ES-I3 (cell line): ENCODE measurements around the gene GMPR.

Experiments
- H3K36me3 ChIP-seq: 2 replicates; pipeline ENCODE4 v1.6.1; 2013; ENCODE audit warnings: mild to moderate bottlenecking, low read length, control low read depth, moderate library complexity; ENCODE audit not compliant: insufficient read depth
- H3K4me1 ChIP-seq: 2 replicates; pipeline ENCODE4 v1.6.1; 2013; ENCODE audit warnings: mild to moderate bottlenecking, control low read depth, low read length; ENCODE audit not compliant: insufficient read depth
- H3K9ac ChIP-seq: 2 replicates; pipeline ENCODE4 v1.6.1; 2013; ENCODE audit warnings: low read depth, mild to moderate bottlenecking, low read length, moderate library complexity
- H3K9me3 ChIP-seq: 2 replicates; pipeline ENCODE4 v1.6.1; 2013; ENCODE audit warnings: mild to moderate bottlenecking, low read length, moderate library complexity; ENCODE audit not compliant: control insufficient read depth, insufficient read depth

The GMPR gene

GRCh38 chr6:16302721-16303552 lies 64.5 kb downstream of the GMPR start:
- Histone ChIP-seq H3K9me3 (no peaks in the 10 kb centered on the region), H3K9ac (peak overlapping the region; percentile 14; the same call in 1 of the 2 replicates), H3K36me3 (no peaks in the 10 kb centered on the region), H3K4me1 (peaks cover 24% of the 10 kb centered on the region)

GRCh38 chr6:16305246-16305725 lies 66.9 kb downstream of the GMPR start:
- Histone ChIP-seq H3K36me3 (no peaks in the 10 kb centered on the region), H3K9ac (no peak overlapping the region), H3K9me3 (no peaks in the 10 kb centered on the region)

DNA sequence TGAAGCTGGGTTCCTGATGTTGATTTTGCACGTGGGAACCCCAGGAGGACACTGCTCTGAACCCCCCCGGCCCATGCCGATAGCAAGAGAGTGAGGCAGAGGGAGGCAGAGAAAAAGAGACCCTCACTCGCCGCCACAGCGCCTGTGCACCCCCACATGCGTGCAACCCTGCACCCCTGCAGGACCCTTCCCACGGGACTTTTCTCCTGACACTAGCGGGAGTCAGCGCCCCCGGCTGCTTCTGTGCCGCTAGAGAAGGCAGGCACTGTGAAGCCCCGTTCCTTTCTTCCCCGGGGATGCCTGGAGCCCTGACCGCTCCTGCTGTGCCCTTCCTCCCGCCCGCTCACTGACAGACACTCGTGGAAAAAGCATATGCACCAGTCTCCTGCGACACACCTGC lies 67.4 kb downstream of the GMPR start:
- H3K36me3 ChIP-seq, result no peaks in the 10 kb centered on the region
- H3K9me3 ChIP-seq, result no peaks in the 10 kb centered on the region
- H3K4me1 ChIP-seq, result peaks cover 24% of the 10 kb centered on the region
- H3K9ac ChIP-seq, result no peak overlapping the region

More at GRCh38 chr6:16305246-16305725, 66.9 kb downstream of the GMPR start:
- peaks cover 24% of the 10 kb centered on the region for H3K4me1 ChIP-seq

GRCh38 chr6:16306334-16306733 lies 67.9 kb downstream of the GMPR start:
- H3K36me3 ChIP-seq, result no peaks in the 10 kb centered on the region
- H3K4me1 ChIP-seq, result peaks cover 24% of the 10 kb centered on the region
- H3K9ac ChIP-seq, result no peak overlapping the region
- H3K9me3 ChIP-seq, result no peaks in the 10 kb centered on the region

GRCh38 chr6:16311763-16312162 lies 73.4 kb downstream of the GMPR start:
- Histone ChIP-seq H3K9ac (no peak overlapping the region), H3K4me1 (peaks cover under 1% of the 10 kb centered on the region; the same call in 1 of the 2 replicates), H3K36me3 (no peaks in the 10 kb centered on the region), H3K9me3 (no peaks in the 10 kb centered on the region)

- H3K9ac ChIP-seq, result no peak overlapping the region
- H3K9me3 ChIP-seq, result no peaks in the 10 kb centered on the region
- H3K36me3 ChIP-seq, result no peaks in the 10 kb centered on the region
- peaks cover 7% of the 10 kb centered on the region for H3K4me1 ChIP-seq
Measured at GRCh38 chr6:16313732-16314131, 75.3 kb downstream of the GMPR start.

- H3K9me3 ChIP-seq, result no peaks in the 10 kb centered on the region
- no peaks in the 10 kb centered on the region for H3K36me3 ChIP-seq
- no peak overlapping the region for H3K9ac ChIP-seq
- peaks cover 7% of the 10 kb centered on the region for H3K4me1 ChIP-seq
Measured at GRCh38 chr6:16314296-16314695, 75.9 kb downstream of the GMPR start.

DNA sequence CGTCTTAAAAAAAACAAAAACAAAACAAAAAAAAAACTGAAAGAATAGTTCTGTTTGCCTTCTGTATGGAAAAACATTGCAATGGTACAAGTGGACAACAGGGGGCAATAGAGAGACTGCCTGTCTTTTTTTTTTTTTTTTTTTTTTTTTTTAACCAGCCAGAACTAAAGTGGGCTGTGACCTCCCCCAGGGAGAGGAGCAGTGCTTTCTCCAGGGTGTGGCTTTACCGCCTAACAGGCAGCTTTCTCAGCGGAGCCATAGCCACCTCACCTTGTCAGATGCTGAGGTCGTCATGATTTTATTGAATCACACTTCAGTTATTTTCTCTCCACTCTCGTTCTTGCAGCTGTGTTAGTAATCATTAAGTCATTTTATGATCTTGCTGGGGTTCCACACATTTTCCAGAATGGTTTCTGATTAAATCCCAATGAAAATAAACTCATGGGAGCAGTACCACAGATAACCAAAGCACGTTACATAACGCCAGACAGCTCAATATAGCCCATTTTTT lies 78.4 kb downstream of the GMPR start:
- no peak overlapping the region for H3K9ac ChIP-seq

GRCh38 chr6:16318538-16318937 lies 80.2 kb downstream of the GMPR start:
- peaks cover 19% of the 10 kb centered on the region for H3K4me1 ChIP-seq
- H3K9ac ChIP-seq, result no peak overlapping the region
- no peaks in the 10 kb centered on the region for H3K9me3 ChIP-seq
- H3K36me3 ChIP-seq, result no peaks in the 10 kb centered on the region

More for the DNA sequence above, 78.4 kb downstream of the GMPR start:
- Histone ChIP-seq H3K36me3 (no peaks in the 10 kb centered on the region), H3K9me3 (no peaks in the 10 kb centered on the region), H3K4me1 (peaks cover 19% of the 10 kb centered on the region)

GRCh38 chr6:16318953-16319720 lies 80.8 kb downstream of the GMPR start:
- no peak overlapping the region for H3K9ac ChIP-seq
- peaks cover 19% of the 10 kb centered on the region for H3K4me1 ChIP-seq

GRCh38 chr6:16319813-16320532 lies 81.6 kb downstream of the GMPR start:
- no peaks in the 10 kb centered on the region for H3K9me3 ChIP-seq
- H3K36me3 ChIP-seq, result no peaks in the 10 kb centered on the region
- H3K4me1 ChIP-seq, result peaks cover 27% of the 10 kb centered on the region
- H3K9ac ChIP-seq, result no peak overlapping the region

More at GRCh38 chr6:16318953-16319720, 80.8 kb downstream of the GMPR start:
- Histone ChIP-seq H3K36me3 (no peaks in the 10 kb centered on the region), H3K9me3 (no peaks in the 10 kb centered on the region)

DNA sequence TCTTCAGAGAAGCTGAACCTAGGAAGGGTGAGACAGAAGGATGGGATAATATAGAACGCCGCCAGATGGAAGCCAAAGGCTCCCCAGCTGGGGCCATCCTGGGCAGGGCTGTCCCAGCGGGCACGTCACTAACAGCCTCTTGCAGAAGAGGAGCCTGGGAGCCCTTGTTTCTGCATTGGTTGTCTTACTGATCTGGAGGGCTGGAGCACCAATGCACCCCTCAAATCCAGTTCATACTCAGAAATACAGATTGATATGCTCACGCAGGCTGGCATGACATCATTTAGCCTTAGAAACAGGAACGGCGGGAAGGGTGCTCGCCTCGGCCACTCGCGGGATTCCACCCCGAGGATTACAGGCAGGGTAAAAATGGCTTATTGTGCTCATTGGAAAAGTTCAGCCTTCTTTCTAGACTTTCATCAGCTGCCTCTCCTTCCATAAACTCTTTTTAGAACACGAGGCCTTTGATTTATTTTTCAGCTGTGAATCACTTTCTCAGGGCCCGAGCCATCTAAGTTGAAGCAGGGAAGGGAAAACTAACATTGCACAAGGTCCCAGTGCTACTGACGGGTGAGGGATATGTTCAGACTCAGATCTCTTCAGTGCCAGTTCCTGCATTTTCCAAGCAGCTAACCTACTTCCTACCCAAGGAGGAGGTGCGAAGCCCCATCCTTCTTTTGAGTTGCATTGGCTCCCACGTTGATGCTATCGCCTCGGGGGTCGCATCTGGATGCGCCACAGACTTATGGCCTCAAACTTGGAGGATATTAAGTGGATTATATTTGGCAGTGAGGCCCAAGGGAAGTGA lies 82.3 kb downstream of the GMPR start:
- Histone ChIP-seq H3K9ac (no peak overlapping the region), H3K4me1 (peaks cover 27% of the 10 kb centered on the region)

DNA sequence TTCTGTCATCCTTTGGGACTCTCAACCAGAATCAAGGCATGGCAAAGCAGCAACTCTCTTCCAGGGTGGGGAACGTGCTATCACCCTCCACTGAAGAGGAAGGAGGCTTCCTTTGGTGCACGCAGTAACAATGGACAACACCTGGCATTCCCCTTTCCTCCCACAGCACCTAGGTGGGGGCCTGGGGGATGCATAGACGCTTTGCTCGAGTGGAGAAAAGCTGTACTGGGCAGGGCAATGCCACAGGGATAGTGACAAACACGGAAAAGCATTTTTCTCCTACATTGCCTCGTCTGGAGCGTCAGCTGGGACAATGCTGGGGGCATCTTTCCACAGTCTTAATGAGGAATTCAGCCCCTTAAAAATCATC lies 82.9 kb downstream of the GMPR start:
- H3K9ac ChIP-seq, result no peak overlapping the region
- no peaks in the 10 kb centered on the region for H3K36me3 ChIP-seq
- H3K4me1 ChIP-seq, result peaks cover 27% of the 10 kb centered on the region
- no peaks in the 10 kb centered on the region for H3K9me3 ChIP-seq

More for the DNA sequence above, 82.3 kb downstream of the GMPR start:
- Histone ChIP-seq H3K36me3 (no peaks in the 10 kb centered on the region), H3K9me3 (no peaks in the 10 kb centered on the region)
